DND-41 (cell line): ENCODE measurements around the gene ZMYND11.

Source experiments
- ATAC-seq: fragments of 200-7000 bp; cut with Tn5 transposase; 3 replicates; pipeline ENCODE4 v1.9.1; 2021; ENCODE audit warnings: low read depth; ENCODE audit not compliant: insufficient read depth
- DNase-seq: peaks from one replicate; pipeline ENCODE4 v3.0.0-alpha.2; 2020
- H2AFZ ChIP-seq: 2 replicates; pipeline ENCODE4 v1.6.0; 2012; ENCODE audit warnings: low read depth, low read length
- H3K27ac ChIP-seq: 2 replicates; pipeline ENCODE4 v1.5.1; 2012; ENCODE audit warnings: low read length, inconsistent platforms
- H3K27me3 ChIP-seq: fragments of 200-600 bp; sonication (generic); 2 replicates; pipeline ENCODE4 v1.6.0; 2012; ENCODE audit warnings: low read length, mild to moderate bottlenecking, inconsistent platforms; ENCODE audit not compliant: insufficient read depth, poor library complexity
- H3K36me3 ChIP-seq: 2 replicates; pipeline ENCODE4 v1.5.1; 2012; ENCODE audit warnings: low read length, inconsistent platforms; ENCODE audit not compliant: insufficient read depth
- H3K4me1 ChIP-seq: 2 replicates; pipeline ENCODE4 v1.5.1; 2012; ENCODE audit warnings: mild to moderate bottlenecking, low read length; ENCODE audit not compliant: insufficient read depth
- H3K4me2 ChIP-seq: 2 replicates; pipeline ENCODE4 v1.6.0; 2012; ENCODE audit warnings: mild to moderate bottlenecking, moderate library complexity, low read length, inconsistent platforms; ENCODE audit not compliant: insufficient read depth
- H3K4me3 ChIP-seq, 2 experiments: fragments of 200-600 bp in 1 of 2; shearing (Covaris generic) in 1 of 2; 2 replicates each; pipeline ENCODE4 v1.5.1; 2012 to 2016; ENCODE audit warnings: inconsistent platforms in 2 of 2, low read length in 2 of 2, mild to moderate bottlenecking in 2 of 2, low read depth in 1 of 2, moderate library complexity in 1 of 2
- H3K79me2 ChIP-seq: 2 replicates; pipeline ENCODE4 v1.6.0; 2012; ENCODE audit warnings: low read length, inconsistent platforms; ENCODE audit not compliant: insufficient read depth
- H3K9ac ChIP-seq: 2 replicates; pipeline ENCODE4 v1.6.0; 2012; ENCODE audit warnings: low read depth, mild to moderate bottlenecking, inconsistent platforms, low read length, moderate library complexity
- H3K9me3 ChIP-seq: 2 replicates; pipeline ENCODE4 v1.5.1; 2012; ENCODE audit warnings: low read length, moderate library complexity, mild to moderate bottlenecking, inconsistent platforms; ENCODE audit not compliant: insufficient read depth, severe bottlenecking
- H4K20me1 ChIP-seq: 2 replicates; pipeline ENCODE4 v1.6.0; 2012; ENCODE audit warnings: low read length; ENCODE audit not compliant: insufficient read depth
- CTCF ChIP-seq: IDR thresholded peaks from 2 replicates; pipeline ENCODE4 v1.5.1; 2012; ENCODE audit warnings: borderline replicate concordance, low read length, moderate library complexity, mild to moderate bottlenecking; ENCODE audit not compliant: poor library complexity, severe bottlenecking; ENCODE audit errors: extremely low read depth
- EZH2 ChIP-seq: IDR thresholded peaks from 3 replicates; pipeline ENCODE4 v1.6.1; 2012; ENCODE audit warnings: borderline replicate concordance, low read depth, mild to moderate bottlenecking, moderate library complexity, low read length, inconsistent platforms; ENCODE audit not compliant: severe bottlenecking

Gene ZMYND11

DNA sequence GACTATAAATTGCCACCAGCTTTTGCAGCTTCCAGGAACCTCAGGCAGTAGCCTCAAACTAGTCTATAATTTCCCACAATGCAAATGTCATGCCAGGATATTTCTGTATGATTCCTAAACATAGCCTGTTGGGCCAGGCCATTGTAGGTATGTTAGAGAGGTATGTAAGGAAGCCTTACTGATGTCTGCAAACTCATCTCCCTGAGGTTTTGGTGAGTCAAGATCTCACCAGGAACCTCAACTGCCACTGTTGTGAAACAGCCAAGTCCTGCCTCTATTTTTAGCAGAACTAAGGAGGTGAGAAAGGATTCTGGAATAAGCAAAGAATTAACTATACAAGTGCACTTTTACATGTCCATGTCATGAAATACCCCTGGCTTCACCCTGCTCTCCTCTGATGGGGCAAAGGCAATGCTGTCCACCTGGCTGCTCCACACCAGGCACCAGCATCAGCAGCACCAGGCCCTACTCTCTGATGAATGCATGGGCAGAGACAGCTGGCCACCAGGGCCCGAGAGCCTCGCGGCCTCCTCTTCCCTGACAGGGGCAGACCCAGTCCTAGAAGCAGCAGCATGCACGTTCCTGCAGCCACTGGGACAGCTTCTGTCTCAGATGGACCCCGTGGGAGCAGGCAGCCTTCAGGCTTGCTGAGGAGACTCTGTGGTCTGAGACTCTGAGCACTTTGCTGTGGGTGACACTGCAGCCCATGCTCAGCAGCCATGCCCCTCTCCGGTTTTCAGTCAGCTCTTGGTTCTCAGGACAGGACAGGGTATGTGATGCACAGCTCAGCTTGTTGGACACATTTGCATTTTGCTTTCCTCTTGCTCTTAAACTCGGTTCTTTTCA, 147.3 kb downstream of the ZMYND11 start:
- ATAC-seq (no peak), DNase-seq (no peak)
- Histone ChIP-seq H3K9me3 (no peaks in the 10 kb centered on the region), H3K27me3 (no peaks in the 10 kb centered on the region), H2AFZ (no peak overlapping the region), H3K27ac (no peak overlapping the region), H3K4me1 (no peaks in the 10 kb centered on the region), H3K9ac (no peak overlapping the region), H3K79me2 (no peaks in the 10 kb centered on the region), H3K36me3 (no peaks in the 10 kb centered on the region), H4K20me1 (no peaks in the 10 kb centered on the region), H3K4me2 (no peak overlapping the region), H3K4me3 (no peak overlapping the region)
- TF ChIP-seq CTCF = no peak
- TF ChIP-seq EZH2 = no peak

- no peak overlapping the region for H3K9ac ChIP-seq
- no peak overlapping the region for H3K4me2 ChIP-seq
- DNase-seq (no peak), ATAC-seq (no peak)
- no peaks in the 10 kb centered on the region for H3K27me3 ChIP-seq
- no peaks in the 10 kb centered on the region for H3K4me1 ChIP-seq
- H3K36me3 ChIP-seq = no peaks in the 10 kb centered on the region
- H4K20me1 ChIP-seq = no peaks in the 10 kb centered on the region
- no peaks in the 10 kb centered on the region for H3K9me3 ChIP-seq
- H3K4me3 ChIP-seq = no peak overlapping the region
- no peaks in the 10 kb centered on the region for H3K79me2 ChIP-seq
- TF ChIP-seq EZH2 (no peak), CTCF (no peak)
- H3K27ac ChIP-seq = no peak overlapping the region
- no peak overlapping the region for H2AFZ ChIP-seq
These were observed 147.9 kb downstream of the ZMYND11 start for GRCh38 chr10:283140-283479.

DNA sequence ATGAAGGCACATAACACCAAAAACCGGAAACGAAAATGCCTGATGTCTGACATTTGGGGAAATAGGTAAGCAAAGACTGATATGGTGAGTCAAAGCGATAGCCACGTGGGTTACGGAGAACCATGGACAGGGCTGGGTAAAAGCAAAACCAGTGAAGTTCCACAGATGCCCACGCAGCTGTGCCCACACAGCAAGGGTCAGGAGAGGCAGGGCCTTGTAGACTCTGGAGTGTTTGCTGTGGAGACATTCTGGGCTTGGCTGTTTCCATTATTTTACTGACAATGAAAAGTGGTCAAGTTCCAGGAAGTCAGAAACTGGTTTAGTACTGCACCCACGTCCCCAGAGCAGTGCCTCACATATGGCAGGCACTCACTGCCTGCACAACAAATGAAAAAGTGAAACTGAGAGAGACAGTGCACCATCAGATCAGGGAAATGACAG, 148.7 kb downstream of the ZMYND11 start:
- H3K4me1 ChIP-seq = no peaks in the 10 kb centered on the region
- no peaks in the 10 kb centered on the region for H3K9me3 ChIP-seq
- H3K36me3 ChIP-seq = no peaks in the 10 kb centered on the region
- no peaks in the 10 kb centered on the region for H3K79me2 ChIP-seq
- no peaks in the 10 kb centered on the region for H3K27me3 ChIP-seq
- DNase-seq = no peak
- ATAC-seq = no peak
- no peak overlapping the region for H2AFZ ChIP-seq
- H3K4me3 ChIP-seq = no peak overlapping the region
- no peak overlapping the region for H3K27ac ChIP-seq
- H4K20me1 ChIP-seq = no peaks in the 10 kb centered on the region
- TF ChIP-seq EZH2 = no peak
- no peak for TF ChIP-seq CTCF
- no peak overlapping the region for H3K9ac ChIP-seq
- no peak overlapping the region for H3K4me2 ChIP-seq

GRCh38 chr10:285216-285615, 150.0 kb downstream of the ZMYND11 start:
- H3K4me3 ChIP-seq = no peak overlapping the region
- no peaks in the 10 kb centered on the region for H3K4me1 ChIP-seq
- H3K4me2 ChIP-seq = no peak overlapping the region
- H2AFZ ChIP-seq = no peak overlapping the region
- no peak overlapping the region for H3K27ac ChIP-seq
- TF ChIP-seq EZH2 (no peak), CTCF (no peak)
- DNase-seq (no peak), ATAC-seq (no peak)
- H3K79me2 ChIP-seq = no peaks in the 10 kb centered on the region
- H3K9me3 ChIP-seq = no peaks in the 10 kb centered on the region
- H3K27me3 ChIP-seq = no peaks in the 10 kb centered on the region
- H3K36me3 ChIP-seq = no peaks in the 10 kb centered on the region
- H3K9ac ChIP-seq = no peak overlapping the region
- no peaks in the 10 kb centered on the region for H4K20me1 ChIP-seq
